HCT116 (cell line): ENCODE data around the gene CCDC90B.

Source experiments
- CEBPB ChIP-seq: IDR thresholded peaks from 2 replicates; pipeline ENCODE4 v1.6.1; 2012; ENCODE audit warnings: low read depth
- CTCF ChIP-seq, 3 experiments: fragments of 200-600 bp in 1 of 3; sonication (generic) in 1 of 3; IDR thresholded peaks in 2 of 3; conservative IDR thresholded peaks in 1 of 3; 2 replicates each; pipeline ENCODE4 v1.5.1; 2012 to 2017; ENCODE audit warnings: low read depth in 2 of 3, low read length in 2 of 3, antibody characterized with exemption in 1 of 3, borderline replicate concordance in 1 of 3, control low read depth in 1 of 3, mild to moderate bottlenecking in 1 of 3, mixed read lengths in 1 of 3, mixed run types in 1 of 3, moderate library complexity in 1 of 3; ENCODE audit not compliant: insufficient read depth in 1 of 3
- EZH2 ChIP-seq: fragments of 200-600 bp; sonication (generic); IDR thresholded peaks from 2 replicates; pipeline ENCODE4 v1.6.1; 2017; ENCODE audit warnings: antibody characterized with exemption, mixed run types
- SIN3A ChIP-seq: IDR thresholded peaks from 2 replicates; pipeline ENCODE4 v1.6.1; 2012; ENCODE audit warnings: low read depth
- SRF ChIP-seq: IDR thresholded peaks from 2 replicates; pipeline ENCODE4 v1.6.1; 2012; ENCODE audit warnings: low read depth
- TCF7L2 ChIP-seq: IDR thresholded peaks from 2 replicates; pipeline ENCODE4 v1.7.0; 2011; ENCODE audit warnings: borderline replicate concordance, inconsistent platforms; ENCODE audit not compliant: insufficient read depth, insufficient read length; ENCODE audit errors: extremely low read depth

- TF ChIP-seq EZH2, result no peak
- TF ChIP-seq SIN3A, result no peak
- no peak for TF ChIP-seq CTCF (IDR thresholded peaks at IDR 0.05 in 2 of 3, conservative IDR thresholded peaks at IDR 0.05 in 1 of 3; ENCODE audit: borderline replicate concordance in 1 of 3, insufficient read depth in 1 of 3, low read depth in 2 of 3, low read length in 2 of 3)
- no peak for TF ChIP-seq SRF
- TF ChIP-seq CEBPB, result no peak
- no peak for TF ChIP-seq TCF7L2
Observed at GRCh38 chr11:83235825-83236224, 50.3 kb downstream of the CCDC90B start.
